ENCODE measurements around the gene LRP2. TPM values are rescaled to one million over a fixed set of nuclear protein-coding genes. Genes with fewer than 3 reads are reported as not detected.

Gene LRP2
- total and polyA plus RNA-seq, 7 donors = 0.02 TPM; not detected in 6

GRCh38 chr2:169303579-169304305 is 58.6 kb downstream of the LRP2 start:
- ATAC-seq (no peak), DNase-seq (no peak)
- Histone ChIP-seq H3K27ac (no peak overlapping the region), H3K27me3 (ENCODE audit: insufficient read depth in 3 of 3, low read length in 2 of 3) (peaks cover 0 to 2% (median 2%) of the 10 kb centered on the region in 3 donors), H3K9me3 (peaks cover 6% of the 10 kb centered on the region), H3K36me3 (ENCODE audit: insufficient read depth in 1 of 2, low read depth in 1 of 2) (no peaks in the 10 kb centered on the region), H3K4me3 (no peak overlapping the region), H3K4me1 (no peaks in the 10 kb centered on the region)
- WGBS, 3 donors = 37 to 55% (median 49%) methylated on average over 4 of the region's 4 CpGs
- TF ChIP-seq, protein P1, sequence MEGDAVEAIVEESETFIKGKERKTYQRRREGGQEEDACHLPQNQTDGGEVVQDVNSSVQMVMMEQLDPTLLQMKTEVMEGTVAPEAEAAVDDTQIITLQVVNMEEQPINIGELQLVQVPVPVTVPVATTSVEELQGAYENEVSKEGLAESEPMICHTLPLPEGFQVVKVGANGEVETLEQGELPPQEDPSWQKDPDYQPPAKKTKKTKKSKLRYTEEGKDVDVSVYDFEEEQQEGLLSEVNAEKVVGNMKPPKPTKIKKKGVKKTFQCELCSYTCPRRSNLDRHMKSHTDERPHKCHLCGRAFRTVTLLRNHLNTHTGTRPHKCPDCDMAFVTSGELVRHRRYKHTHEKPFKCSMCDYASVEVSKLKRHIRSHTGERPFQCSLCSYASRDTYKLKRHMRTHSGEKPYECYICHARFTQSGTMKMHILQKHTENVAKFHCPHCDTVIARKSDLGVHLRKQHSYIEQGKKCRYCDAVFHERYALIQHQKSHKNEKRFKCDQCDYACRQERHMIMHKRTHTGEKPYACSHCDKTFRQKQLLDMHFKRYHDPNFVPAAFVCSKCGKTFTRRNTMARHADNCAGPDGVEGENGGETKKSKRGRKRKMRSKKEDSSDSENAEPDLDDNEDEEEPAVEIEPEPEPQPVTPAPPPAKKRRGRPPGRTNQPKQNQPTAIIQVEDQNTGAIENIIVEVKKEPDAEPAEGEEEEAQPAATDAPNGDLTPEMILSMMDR (IDR thresholded peaks at IDR 0.05) = no peak
- intact Hi-C loops (cut with DNase I) = no loop called here

DNA sequence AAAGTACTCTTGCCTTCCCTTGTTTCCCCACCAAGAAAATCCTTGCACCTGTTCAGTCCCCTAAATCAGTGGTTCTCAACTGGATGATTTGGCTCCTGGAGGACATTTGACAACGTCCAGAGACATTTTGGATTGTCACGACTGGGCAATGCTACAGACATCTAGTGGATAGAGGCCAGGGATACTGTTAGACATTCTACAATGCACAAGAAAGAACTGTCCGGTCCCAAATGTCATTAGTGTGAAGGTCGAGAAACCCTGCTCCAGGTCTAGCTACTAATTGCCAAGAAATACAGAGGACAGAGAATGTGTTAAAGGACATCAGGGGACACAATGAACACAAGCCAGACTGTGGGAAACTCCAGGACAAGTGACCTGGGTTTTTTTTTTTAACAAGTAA is 60.0 kb downstream of the LRP2 start:
- 20 to 38% (median 32%) methylated on average over 4 of the region's 4 CpGs for WGBS, 3 donors
- TF ChIP-seq, protein P1 (IDR thresholded peaks at IDR 0.05) = no peak
- DNase-seq (no peak), ATAC-seq (no peak)
- H3K36me3 ChIP-seq (ENCODE audit: insufficient read depth in 1 of 2, low read depth in 1 of 2) = no peaks in the 10 kb centered on the region
- no peak overlapping the region for H3K27ac ChIP-seq
- no peaks in the 10 kb centered on the region for H3K4me1 ChIP-seq
- no peaks in the 10 kb centered on the region for H3K9me3 ChIP-seq
- no peak overlapping the region for H3K4me3 ChIP-seq
- intact Hi-C loops (cut with DNase I) = no loop called here
- H3K27me3 ChIP-seq (ENCODE audit: insufficient read depth in 3 of 3, low read length in 2 of 3) = peaks cover 0 to 2% (median 2%) of the 10 kb centered on the region in 3 donors

DNA sequence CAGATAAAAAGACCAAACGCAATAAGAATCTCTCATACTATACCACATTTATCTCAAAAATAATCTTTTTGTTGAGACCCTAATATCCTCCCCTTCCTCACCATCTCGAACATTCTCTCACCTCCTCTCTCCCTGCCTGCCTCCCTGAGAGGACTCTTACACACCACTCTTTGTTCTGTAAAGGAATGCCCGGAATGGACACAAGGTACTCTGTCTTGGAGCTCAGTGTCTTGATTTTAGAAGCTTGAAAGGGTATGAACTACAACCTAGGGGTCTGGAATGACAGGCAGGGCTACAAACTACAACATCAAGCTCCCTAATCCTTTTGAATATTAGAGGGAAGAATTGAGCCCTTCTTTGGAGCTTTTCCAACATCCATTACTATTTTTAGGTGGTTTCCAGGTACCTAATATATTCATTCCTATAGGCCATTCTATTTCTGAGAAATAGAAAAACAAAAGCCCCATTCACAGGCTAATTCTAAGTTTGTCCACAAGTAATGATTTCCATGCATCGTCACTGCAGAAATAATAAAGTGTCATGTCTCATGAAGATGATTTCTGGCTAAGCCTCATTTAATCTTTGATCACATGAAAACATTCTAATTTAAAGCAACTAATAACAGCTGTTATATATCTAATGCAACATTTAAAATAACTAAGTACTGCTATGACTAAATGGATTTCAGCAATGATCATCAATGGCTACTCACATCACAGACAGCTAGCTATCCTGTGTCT is 60.6 kb downstream of the LRP2 start:
- DNase-seq = no peak
- WGBS, 3 donors = 67 to 68% (median 67%) methylated on average over 4 of the region's 4 CpGs
- intact Hi-C loops (cut with DNase I) = no loop called here
- no peaks in the 10 kb centered on the region for H3K9me3 ChIP-seq
- no peak overlapping the region for H3K4me3 ChIP-seq
- TF ChIP-seq, protein P1 (IDR thresholded peaks at IDR 0.05) = no peak
- H3K27me3 ChIP-seq (ENCODE audit: insufficient read depth in 3 of 3, low read length in 2 of 3) = peaks cover 0 to 4% (median 2%) of the 10 kb centered on the region in 3 donors
- H3K4me1 ChIP-seq = no peaks in the 10 kb centered on the region
- no peaks in the 10 kb centered on the region for H3K36me3 ChIP-seq (ENCODE audit: insufficient read depth in 1 of 2, low read depth in 1 of 2)
- no peak for ATAC-seq
- H3K27ac ChIP-seq = no peak overlapping the region

- Histone ChIP-seq H3K4me1 (no peaks in the 10 kb centered on the region), H3K9me3 (no peaks in the 10 kb centered on the region), H3K27ac (no peak overlapping the region), H3K27me3 (ENCODE audit: insufficient read depth in 3 of 3, low read length in 2 of 3) (peaks cover 0 to 6% (median 2%) of the 10 kb centered on the region in 3 donors), H3K4me3 (no peak overlapping the region), H3K36me3 (ENCODE audit: insufficient read depth in 1 of 2, low read depth in 1 of 2) (no peaks in the 10 kb centered on the region)
- intact Hi-C loops (cut with DNase I) = no loop called here
- ATAC-seq (no peak), DNase-seq (no peak)
- 31 to 37% (median 33%) methylated on average over 5 of the region's 5 CpGs for WGBS, 3 donors
- TF ChIP-seq, protein P1 (IDR thresholded peaks at IDR 0.05) = no peak
Measured at GRCh38 chr2:169300636-169301530, 61.5 kb downstream of the LRP2 start.
